MM.1S (cell line): ENCODE results near the gene CLNK.

Source experiments
- EZH2phosphoT487 ChIP-seq: fragments of 300-600 bp; sonication (generic); IDR thresholded peaks from 2 replicates; pipeline ENCODE4 v1.6.1; 2018; ENCODE audit warnings: antibody characterized with exemption, low read length
- TF ChIP-seq, protein P1 (sequence below): fragments of 300-600 bp; sonication (generic); IDR thresholded peaks from 2 replicates; pipeline ENCODE4 v1.5.1; 2016; ENCODE audit warnings: antibody characterized with exemption, low read length, mixed read lengths

DNA sequence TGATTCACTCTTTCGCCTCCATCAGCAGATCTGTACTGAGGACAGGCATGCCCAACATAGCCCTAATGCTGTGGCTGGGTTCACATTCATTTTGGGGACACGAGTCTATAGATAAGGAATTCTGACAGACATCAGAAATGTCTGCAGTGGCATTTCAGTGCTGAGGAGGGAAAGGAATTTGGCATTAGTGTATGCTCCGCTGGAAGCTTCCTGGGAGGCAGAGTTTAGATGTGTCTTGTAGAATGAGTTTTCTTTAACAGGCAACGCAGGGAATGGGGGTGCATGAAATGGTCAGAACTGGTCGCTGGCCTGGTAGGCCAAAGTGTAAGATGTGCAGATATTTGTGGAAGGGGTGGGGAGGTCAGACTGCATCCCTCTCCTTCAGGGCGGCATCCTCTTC, 183.8 kb downstream of the CLNK start:
- TF ChIP-seq, protein P1, sequence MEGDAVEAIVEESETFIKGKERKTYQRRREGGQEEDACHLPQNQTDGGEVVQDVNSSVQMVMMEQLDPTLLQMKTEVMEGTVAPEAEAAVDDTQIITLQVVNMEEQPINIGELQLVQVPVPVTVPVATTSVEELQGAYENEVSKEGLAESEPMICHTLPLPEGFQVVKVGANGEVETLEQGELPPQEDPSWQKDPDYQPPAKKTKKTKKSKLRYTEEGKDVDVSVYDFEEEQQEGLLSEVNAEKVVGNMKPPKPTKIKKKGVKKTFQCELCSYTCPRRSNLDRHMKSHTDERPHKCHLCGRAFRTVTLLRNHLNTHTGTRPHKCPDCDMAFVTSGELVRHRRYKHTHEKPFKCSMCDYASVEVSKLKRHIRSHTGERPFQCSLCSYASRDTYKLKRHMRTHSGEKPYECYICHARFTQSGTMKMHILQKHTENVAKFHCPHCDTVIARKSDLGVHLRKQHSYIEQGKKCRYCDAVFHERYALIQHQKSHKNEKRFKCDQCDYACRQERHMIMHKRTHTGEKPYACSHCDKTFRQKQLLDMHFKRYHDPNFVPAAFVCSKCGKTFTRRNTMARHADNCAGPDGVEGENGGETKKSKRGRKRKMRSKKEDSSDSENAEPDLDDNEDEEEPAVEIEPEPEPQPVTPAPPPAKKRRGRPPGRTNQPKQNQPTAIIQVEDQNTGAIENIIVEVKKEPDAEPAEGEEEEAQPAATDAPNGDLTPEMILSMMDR: no peak
- no peak for TF ChIP-seq EZH2phosphoT487
